Activated CD4-positive, CD25-positive, alpha-beta regulatory T cell treated with anti-CD3 and anti-CD28 coated beads, Interleukin-2, amount 50 U/mL, for 72 hours (primary cell): ENCODE data around the gene ANXA1.
"Not testable (repeated sequence)": the region's sequence is repeated elsewhere in the genome, so short reads cannot be mapped to it uniquely, and the experiment has no call there.

Experiments used
- DNase-seq: peaks from one replicate; pipeline ENCODE4 v3.0.0; 2021

ANXA1 gene

DNA sequence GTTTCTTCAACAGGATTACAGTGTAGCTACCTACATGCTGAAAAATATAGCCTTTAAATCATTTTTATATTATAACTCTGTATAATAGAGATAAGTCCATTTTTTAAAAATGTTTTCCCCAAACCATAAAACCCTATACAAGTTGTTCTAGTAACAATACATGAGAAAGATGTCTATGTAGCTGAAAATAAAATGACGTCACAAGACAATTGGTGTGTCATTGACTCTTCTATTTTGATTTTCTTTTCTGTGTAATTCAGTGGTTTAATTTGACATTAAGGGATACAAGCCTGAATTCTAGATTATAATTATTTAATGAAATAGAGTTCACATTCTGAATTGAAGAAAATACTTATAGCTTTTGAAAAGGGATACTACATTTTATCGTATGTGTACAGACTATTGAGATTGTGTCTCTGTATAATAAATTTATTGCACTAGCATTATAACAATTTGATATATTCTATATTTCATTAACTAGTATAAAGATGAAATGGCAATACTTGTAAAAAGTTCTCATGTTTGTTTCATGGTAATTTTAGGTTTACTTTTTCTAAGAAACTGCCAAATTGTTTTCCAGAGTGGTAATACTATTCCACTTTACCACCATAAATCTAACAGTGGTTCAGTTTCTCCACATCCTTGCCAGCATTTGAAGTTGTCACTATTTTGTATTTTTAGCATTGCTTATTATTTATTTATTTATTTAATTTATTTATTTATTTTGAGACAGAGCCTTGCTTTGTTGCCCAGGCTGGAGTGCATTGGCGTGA, 18.7 kb downstream of the ANXA1 start:
- no peak for DNase-seq

DNA sequence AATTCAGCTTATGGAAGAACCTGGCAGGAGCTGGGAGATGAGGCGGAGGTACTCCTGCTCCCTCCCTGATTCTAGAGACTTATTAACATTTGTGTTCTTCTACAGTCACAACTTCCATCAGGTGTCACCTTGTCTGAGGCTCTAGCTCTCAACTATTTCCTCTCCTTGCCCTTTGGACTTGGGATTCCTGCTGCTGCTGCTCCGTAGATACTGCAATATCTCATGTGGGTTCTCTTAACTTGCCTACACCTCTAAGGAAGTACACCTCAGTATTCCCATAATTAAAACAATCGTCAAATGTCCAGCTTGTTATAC, 21.2 kb downstream of the ANXA1 start:
- no peak for DNase-seq

- DNase-seq, result no peak
Observed at GRCh38 chr9:73173557-73174329, 22.1 kb downstream of the ANXA1 start.

DNA sequence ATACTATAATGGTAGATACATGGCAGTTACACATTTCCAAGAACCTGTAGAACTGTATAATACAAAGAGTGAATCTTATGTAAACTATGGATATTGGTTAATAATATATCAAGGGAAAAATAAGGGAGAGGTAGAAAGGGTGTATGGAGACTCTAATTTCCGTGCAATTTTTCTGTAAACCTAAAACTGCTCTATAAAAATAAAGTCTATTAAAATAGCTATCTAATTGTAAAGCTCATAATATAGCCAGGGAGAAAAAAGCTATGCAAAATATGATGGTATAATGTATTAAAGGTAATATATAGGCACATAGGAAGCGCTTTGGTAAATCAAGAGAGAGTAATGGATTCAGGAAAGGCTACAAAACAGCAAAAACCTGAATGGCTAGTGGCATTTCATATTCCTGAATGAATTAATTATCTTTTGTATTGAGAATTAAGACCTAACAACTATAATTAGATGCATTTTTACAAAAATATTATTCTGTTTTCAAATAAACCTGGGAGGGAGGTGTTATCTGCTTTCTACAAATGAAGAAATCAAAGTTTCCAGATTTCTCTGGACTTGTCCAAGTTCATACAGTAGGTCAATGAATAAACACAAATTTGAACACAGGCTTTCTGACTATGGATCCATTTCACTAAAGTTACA, 22.8 kb downstream of the ANXA1 start:
- no peak for DNase-seq

GRCh38 chr9:73176450-73176875, 24.8 kb downstream of the ANXA1 start:
- DNase-seq, result no peak

DNA sequence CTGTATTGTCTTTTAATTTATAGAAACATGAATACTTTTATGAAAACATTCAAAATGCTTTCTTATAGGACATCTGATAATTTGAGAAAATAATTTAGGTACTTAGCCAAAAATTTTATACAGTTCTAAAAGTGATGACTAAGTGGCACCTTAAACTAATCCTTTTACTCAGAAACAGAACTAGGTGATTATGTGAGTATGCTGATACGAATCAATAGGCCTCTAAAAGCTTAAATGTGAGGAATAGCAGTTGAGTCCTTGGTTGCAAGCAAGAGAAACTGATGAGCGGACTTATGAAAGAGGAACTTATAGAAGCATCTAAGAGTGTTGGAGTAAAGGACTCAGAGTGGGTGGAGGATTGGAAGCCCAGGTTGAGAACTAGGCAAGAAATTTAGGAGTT, 26.4 kb downstream of the ANXA1 start:
- DNase-seq, result no peak

GRCh38 chr9:73179589-73179988, 27.9 kb downstream of the ANXA1 start:
- no peak for DNase-seq

DNA sequence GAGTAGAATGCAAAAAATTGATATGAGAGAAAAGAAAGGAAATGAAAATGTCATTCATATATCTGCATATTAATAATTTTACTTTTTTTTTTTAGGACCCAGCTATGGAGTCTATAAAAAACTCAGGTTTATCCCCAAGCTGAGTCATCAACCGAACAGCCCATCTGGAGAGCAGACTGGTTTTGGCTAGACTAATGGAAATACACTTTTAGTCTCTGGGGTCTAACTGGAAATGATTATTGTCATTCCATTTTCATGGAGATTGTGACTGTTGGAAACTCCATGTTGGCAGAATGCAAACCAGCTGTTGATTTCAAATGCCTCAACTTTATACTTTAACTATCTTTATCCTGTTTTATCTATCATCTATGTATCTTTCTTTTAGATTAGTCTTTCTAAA, 28.7 kb downstream of the ANXA1 start:
- no peak for DNase-seq

GRCh38 chr9:73182928-73183327, 31.3 kb downstream of the ANXA1 start:
- no peak for DNase-seq

- no peak for DNase-seq
Observed at GRCh38 chr9:73183428-73183827, 31.8 kb downstream of the ANXA1 start.

DNA sequence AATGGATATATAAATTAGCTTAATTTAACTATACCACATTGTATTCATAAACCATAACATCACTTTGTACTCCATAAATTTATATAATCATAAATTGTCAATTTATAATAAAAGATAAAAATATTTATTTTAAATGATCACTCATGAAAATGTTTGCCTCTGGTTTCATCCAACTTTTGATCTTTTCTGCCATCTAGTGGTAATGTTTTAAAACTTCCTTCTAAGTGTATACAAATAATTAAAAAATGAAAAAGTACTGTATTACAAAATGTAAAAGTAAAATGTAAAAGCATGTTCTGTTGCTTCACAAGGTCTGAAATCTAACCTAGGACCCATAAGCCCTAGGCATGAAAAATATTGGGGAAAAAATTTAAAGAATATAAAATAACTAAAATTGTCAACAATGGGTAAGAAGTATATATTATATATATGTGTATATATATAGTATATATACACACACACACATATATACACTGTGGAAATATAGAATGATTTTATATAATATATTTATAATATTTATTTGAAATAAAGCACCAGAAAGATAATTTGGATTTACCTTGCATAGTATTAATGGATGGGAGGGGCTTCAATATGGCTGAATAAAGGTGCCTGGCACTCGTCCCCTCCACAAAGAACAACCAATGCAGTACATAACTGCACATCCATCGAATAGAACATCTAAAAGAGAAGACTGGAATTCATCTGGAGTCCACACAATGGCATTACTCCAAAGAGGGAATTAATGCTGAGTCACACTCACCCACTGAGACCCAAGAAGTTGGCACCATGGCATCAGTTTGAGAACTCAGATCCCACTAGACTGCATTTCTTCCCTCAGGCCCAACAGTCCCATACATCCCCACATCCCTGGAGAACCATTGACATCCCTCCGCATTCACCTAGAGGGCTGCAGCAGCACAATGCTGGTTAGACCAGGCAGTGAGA, 32.5 kb downstream of the ANXA1 start:
- no peak for DNase-seq

GRCh38 chr9:73191109-73191508, 39.4 kb downstream of the ANXA1 start:
- not testable (repeated sequence) for DNase-seq

DNA sequence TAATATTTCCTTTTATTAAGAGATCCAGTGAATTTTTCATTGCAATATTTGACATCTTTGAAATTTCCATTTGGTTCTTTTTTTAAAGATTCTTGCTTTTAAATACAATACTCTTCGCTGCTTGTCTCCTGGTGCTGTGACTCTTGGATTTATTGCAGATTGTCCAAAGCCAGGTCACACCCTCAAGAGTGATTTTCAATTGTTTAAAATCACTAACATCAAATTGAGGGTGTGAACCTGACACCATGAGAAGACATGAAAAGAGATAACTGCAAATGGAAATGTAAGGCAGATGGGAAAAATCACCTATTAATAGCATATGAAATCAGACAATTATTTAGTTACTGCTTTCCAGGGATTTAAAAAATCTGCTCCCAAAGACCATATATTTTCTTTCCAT, 42.6 kb downstream of the ANXA1 start:
- no peak for DNase-seq

- no peak for DNase-seq
Observed at GRCh38 chr9:73199448-73199847, 47.8 kb downstream of the ANXA1 start.

- DNase-seq, result no peak
Observed at GRCh38 chr9:73199886-73200285, 48.2 kb downstream of the ANXA1 start.

DNA sequence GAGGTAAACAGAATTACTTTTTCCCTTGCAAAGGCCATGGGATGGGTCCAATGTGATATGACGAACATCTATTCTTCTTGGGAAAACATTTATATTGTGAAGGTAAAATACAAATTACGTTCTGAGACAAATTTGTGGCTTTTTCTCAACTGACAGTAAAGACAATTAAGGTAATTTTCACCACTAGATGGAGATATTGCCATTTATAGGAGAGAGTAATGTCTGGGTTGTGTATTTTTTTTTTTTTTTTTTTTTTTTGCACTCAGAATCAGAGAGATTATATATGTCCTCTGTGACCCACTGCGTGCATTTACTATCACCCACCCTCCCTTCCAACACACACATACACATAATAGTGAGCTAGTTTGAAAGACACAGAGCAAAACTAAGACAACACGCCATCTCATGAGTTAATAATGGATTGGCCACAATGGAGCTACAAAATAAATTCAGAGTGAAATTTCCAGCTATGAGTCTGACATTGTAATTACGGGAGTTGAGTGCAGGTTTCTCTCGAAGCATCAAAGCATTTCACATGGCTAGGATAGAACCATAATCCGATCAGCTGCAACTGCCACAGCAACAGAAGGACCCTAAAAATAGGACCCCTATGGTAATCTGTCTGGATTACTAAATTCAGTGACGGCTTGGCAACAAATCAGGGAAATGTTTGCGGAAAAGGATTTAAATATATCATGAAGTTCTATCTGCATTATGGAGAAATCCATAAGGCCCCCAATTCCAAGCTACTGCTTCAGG, 49.2 kb downstream of the ANXA1 start:
- DNase-seq, result no peak

GRCh38 chr9:73202980-73203379, 51.3 kb downstream of the ANXA1 start:
- no peak for DNase-seq

DNA sequence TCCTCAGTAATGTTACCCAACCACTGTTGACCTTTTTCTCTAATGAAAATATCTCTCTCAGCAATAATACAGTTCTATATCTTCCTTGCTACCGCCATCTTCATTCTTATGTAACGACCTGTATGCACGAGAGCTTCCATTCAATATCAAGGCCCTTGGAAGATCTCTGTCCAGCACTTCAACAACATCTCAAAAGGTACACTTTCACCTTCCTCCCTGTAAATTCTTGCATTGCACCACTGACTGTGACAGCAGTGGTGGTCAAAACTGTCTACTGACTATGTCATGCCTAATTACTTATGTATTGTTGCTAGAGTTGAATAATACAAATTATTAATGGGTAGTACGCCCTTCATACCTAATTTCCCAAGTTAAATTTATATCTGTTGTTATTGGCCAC, 53.3 kb downstream of the ANXA1 start:
- DNase-seq, result no peak

GRCh38 chr9:73206851-73207250, 55.2 kb downstream of the ANXA1 start:
- DNase-seq, result no peak

DNA sequence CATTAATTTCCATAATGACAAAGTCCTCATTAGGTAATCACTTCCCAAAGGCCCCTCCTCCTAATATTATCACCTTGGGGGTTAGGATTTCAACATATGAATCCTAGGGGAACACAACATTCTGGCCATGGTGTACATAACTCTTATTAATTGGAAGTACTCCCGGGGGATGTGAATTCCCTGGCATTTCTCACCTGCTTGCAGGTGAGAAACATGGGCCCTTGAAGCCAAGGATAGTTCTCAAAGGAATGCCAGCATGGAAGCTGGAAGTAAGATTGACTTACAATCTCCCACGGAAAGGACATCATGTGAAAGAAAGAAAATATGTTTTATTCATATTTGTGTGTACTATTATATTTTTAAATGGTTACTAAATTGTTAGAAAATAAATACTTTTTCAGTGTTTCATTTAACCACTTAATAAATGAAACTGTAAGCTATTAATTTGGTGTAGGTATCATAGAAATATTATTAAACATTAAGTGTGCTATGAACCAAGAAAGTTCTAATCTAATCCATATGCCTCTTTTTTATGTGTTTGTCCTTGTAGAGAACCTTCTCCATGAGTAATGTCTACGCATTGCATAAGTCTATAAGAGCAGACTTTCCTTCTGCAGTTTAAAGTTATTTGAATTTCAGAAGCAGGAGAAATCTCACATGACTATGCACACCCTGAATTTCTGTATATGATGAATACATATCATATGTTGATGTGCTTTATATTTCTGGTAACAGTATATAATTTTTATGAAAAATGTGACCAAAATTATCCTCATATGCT, 59.4 kb downstream of the ANXA1 start:
- no peak for DNase-seq

DNA sequence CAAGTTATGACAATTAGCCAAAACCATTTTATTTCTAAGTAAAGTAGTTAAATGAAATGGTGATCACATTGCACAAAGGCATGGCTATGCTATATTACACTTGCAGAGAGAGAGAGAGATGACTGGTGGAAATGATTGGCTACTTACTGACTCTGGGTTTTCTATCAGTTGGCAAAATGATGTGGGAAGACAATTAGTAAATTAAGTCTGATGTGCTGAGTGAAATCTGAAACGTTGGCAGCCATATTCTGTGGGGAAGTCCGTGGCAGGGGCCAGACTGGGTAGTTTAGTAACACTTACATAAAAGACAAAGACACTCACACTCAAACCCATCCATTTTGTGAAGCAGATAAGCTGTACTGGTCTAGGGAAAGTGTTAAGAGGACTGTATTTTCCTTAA, 61.6 kb downstream of the ANXA1 start:
- DNase-seq, result no peak
